Parathyroid adenoma (tissue), 2 donors: ENCODE results near the gene PXMP2.

Source experiments
- H2AFZ ChIP-seq: fragments of 300-600 bp; sonication (generic); one replicate; pipeline ENCODE4 v1.7.0; 2017; ENCODE audit warnings: antibody characterized with exemption, mild to moderate bottlenecking
- H3K27ac ChIP-seq: fragments of 300-600 bp; sonication (generic); one replicate; pipeline ENCODE4 v1.7.0; 2017
- H3K27me3 ChIP-seq: fragments of 300-600 bp; sonication (generic); one replicate; pipeline ENCODE4 v1.7.0; 2017; ENCODE audit warnings: low read length; ENCODE audit not compliant: control insufficient read depth, insufficient read depth
- H3K36me3 ChIP-seq: fragments of 300-600 bp; sonication (generic); one replicate; pipeline ENCODE4 v1.7.0; 2017; ENCODE audit warnings: low read length; ENCODE audit not compliant: control insufficient read depth, insufficient read depth
- H3K4me1 ChIP-seq: fragments of 300-600 bp; sonication (generic); one replicate; pipeline ENCODE4 v1.7.0; 2017; ENCODE audit warnings: control low read depth
- H3K4me2 ChIP-seq: fragments of 300-600 bp; sonication (generic); one replicate; pipeline ENCODE4 v1.7.0; 2017; ENCODE audit warnings: low read length
- H3K4me3 ChIP-seq: fragments of 300-600 bp; sonication (generic); one replicate; pipeline ENCODE4 v1.7.0; 2017; ENCODE audit warnings: low read depth, low read length
- H3K79me2 ChIP-seq: fragments of 300-600 bp; sonication (generic); one replicate; pipeline ENCODE4 v1.7.0; 2017; ENCODE audit warnings: control low read depth
- H3K9ac ChIP-seq: fragments of 300-600 bp; sonication (generic); one replicate; pipeline ENCODE4 v1.7.0; 2017; ENCODE audit warnings: mild to moderate bottlenecking
- H3K9me3 ChIP-seq: fragments of 300-600 bp; sonication (generic); one replicate; pipeline ENCODE4 v1.7.0; 2017; ENCODE audit warnings: low read length; ENCODE audit not compliant: control insufficient read depth
- CTCF ChIP-seq: fragments of 300-600 bp; sonication (generic); IDR thresholded peaks from one replicate; pipeline ENCODE4 v1.7.0; 2017; ENCODE audit warnings: antibody characterized with exemption, mild to moderate bottlenecking
- donor health status: primary hyperparathyroidism.

Gene PXMP2

GRCh38 chr12:132700212-132700822, 12.9 kb downstream of the PXMP2 start:
- H3K27ac ChIP-seq: no peak overlapping the region
- H3K27me3 ChIP-seq: no peaks in the 10 kb centered on the region
- H2AFZ ChIP-seq: no peak overlapping the region
- no peaks in the 10 kb centered on the region for H3K36me3 ChIP-seq
- H3K4me3 ChIP-seq: no peak overlapping the region
- no peaks in the 10 kb centered on the region for H3K4me1 ChIP-seq
- no peak for TF ChIP-seq CTCF
- no peak overlapping the region for H3K4me2 ChIP-seq
- no peaks in the 10 kb centered on the region for H3K79me2 ChIP-seq
- no peak overlapping the region for H3K9ac ChIP-seq
- no peaks in the 10 kb centered on the region for H3K9me3 ChIP-seq

GRCh38 chr12:132702640-132703039, 15.3 kb downstream of the PXMP2 start:
- H3K36me3 ChIP-seq: no peaks in the 10 kb centered on the region

GRCh38 chr12:132703641-132704040, 16.3 kb downstream of the PXMP2 start:
- TF ChIP-seq CTCF: no peak
- no peaks in the 10 kb centered on the region for H3K27me3 ChIP-seq
- no peaks in the 10 kb centered on the region for H3K9me3 ChIP-seq
- H3K9ac ChIP-seq: no peak overlapping the region
- H3K79me2 ChIP-seq: no peaks in the 10 kb centered on the region
- no peaks in the 10 kb centered on the region for H3K36me3 ChIP-seq
- H3K4me1 ChIP-seq: no peaks in the 10 kb centered on the region
- H3K4me2 ChIP-seq: no peak overlapping the region
- H2AFZ ChIP-seq: no peak overlapping the region
- no peak overlapping the region for H3K27ac ChIP-seq
- H3K4me3 ChIP-seq: no peak overlapping the region

More at GRCh38 chr12:132702640-132703039, 15.3 kb downstream of the PXMP2 start:
- H3K4me2 ChIP-seq: no peak overlapping the region
- H3K9me3 ChIP-seq: no peaks in the 10 kb centered on the region
- no peaks in the 10 kb centered on the region for H3K79me2 ChIP-seq
- H3K27ac ChIP-seq: no peak overlapping the region
- no peak overlapping the region for H3K4me3 ChIP-seq
- H3K27me3 ChIP-seq: no peaks in the 10 kb centered on the region
- H3K4me1 ChIP-seq: no peaks in the 10 kb centered on the region
- H2AFZ ChIP-seq: no peak overlapping the region
- no peak overlapping the region for H3K9ac ChIP-seq
- TF ChIP-seq CTCF: no peak

- H3K4me2 ChIP-seq: no peak overlapping the region
- no peaks in the 10 kb centered on the region for H3K4me1 ChIP-seq
- TF ChIP-seq CTCF: no peak
- peaks cover 4% of the 10 kb centered on the region for H3K79me2 ChIP-seq
- no peak overlapping the region for H2AFZ ChIP-seq
- H3K9ac ChIP-seq: no peak overlapping the region
- no peaks in the 10 kb centered on the region for H3K36me3 ChIP-seq
- H3K9me3 ChIP-seq: no peaks in the 10 kb centered on the region
- H3K27me3 ChIP-seq: no peaks in the 10 kb centered on the region
- no peak overlapping the region for H3K4me3 ChIP-seq
- H3K27ac ChIP-seq: no peak overlapping the region
Measured at GRCh38 chr12:132707241-132707640, 19.9 kb downstream of the PXMP2 start.

GRCh38 chr12:132708150-132708549, 20.8 kb downstream of the PXMP2 start:
- Histone ChIP-seq H3K4me3 (no peak overlapping the region), H3K27ac (no peak overlapping the region), H2AFZ (no peak overlapping the region), H3K36me3 (no peaks in the 10 kb centered on the region), H3K9ac (no peak overlapping the region), H3K9me3 (no peaks in the 10 kb centered on the region), H3K4me2 (no peak overlapping the region), H3K27me3 (no peaks in the 10 kb centered on the region), H3K4me1 (no peaks in the 10 kb centered on the region), H3K79me2 (peaks cover 4% of the 10 kb centered on the region)
- TF ChIP-seq CTCF: no peak
